ENCODE results near the gene SCAMP2. TPM values are rescaled to one million over a fixed set of nuclear protein-coding genes. Genes with fewer than 3 reads are reported as not detected.

The SCAMP2 gene
- total RNA-seq, 1 experiment from 2014 or later, result 38.0 TPM

- ChIA-PET POLR2A (no interaction called here), CTCF (interaction anchor here (1.2 to 4.4 kb wide), 5 partner anchors 11 to 113 kb away, joined by 4 to 26 read pairs (median 6); partner anchors contain the start of gene FAM219B)
- ATAC-seq (no peak), DNase-seq (ENCODE audit: low spot score) (no peak)
- no peak overlapping the region for H3K4me3 Mint-ChIP-seq
- H3K9me3 Mint-ChIP-seq, result no peaks in the 10 kb centered on the region
- peaks cover 16% of the 10 kb centered on the region for H3K4me1 Mint-ChIP-seq
- TF ChIP-seq AR (CRISPR knock-in tag; IDR thresholded peaks at IDR 0.05) (no peak), HMGXB4 (CRISPR knock-in tag; IDR thresholded peaks at IDR 0.05) (no peak), ZNF512 (CRISPR knock-in tag; IDR thresholded peaks at IDR 0.05; ENCODE audit: borderline replicate concordance) (no peak), TP53 (CRISPR knock-in tag; IDR thresholded peaks at IDR 0.05) (no peak), ERG (CRISPR knock-in tag; IDR thresholded peaks at IDR 0.05) (no peak), CBFB (CRISPR knock-in tag; IDR thresholded peaks at IDR 0.05; ENCODE audit: low read depth) (no peak)
- no peaks in the 10 kb centered on the region for H3K27me3 Mint-ChIP-seq (ENCODE audit: low read depth)
- H3K27ac Mint-ChIP-seq, result no peak overlapping the region
- peaks cover 3% of the 10 kb centered on the region for H3K36me3 Mint-ChIP-seq
Observed at GRCh38 chr15:74836846-74837245, 36.3 kb downstream of the SCAMP2 start.

GRCh38 chr15:74835312-74835823, 37.8 kb downstream of the SCAMP2 start:
- H3K9me3 Mint-ChIP-seq, result no peaks in the 10 kb centered on the region
- peaks cover 9% of the 10 kb centered on the region for H3K4me1 Mint-ChIP-seq
- ATAC-seq (peak; percentile 94), DNase-seq (ENCODE audit: low spot score) (peak; percentile 96)
- ChIA-PET POLR2A (interaction anchor here (0.7 kb wide), 1 partner anchor 791 kb away, joined by 5 read pairs; no protein-coding TSS in a partner anchor), CTCF (interaction anchor here (0.5 to 4.4 kb wide), 10 partner anchors 10 to 218 kb away, joined by 3 to 26 read pairs (median 4); partner anchors contain the start of gene FAM219B)
- H3K27me3 Mint-ChIP-seq (ENCODE audit: low read depth), result no peaks in the 10 kb centered on the region
- H3K36me3 Mint-ChIP-seq, result peaks cover 3% of the 10 kb centered on the region; the same call in 1 of the 2 replicates
- peak overlapping the region; percentile 77 for H3K27ac Mint-ChIP-seq
- no peak overlapping the region for H3K4me3 Mint-ChIP-seq
- TF ChIP-seq KAT7 (CRISPR knock-in tag; IDR thresholded peaks at IDR 0.05; ENCODE audit: borderline replicate concordance) (no peak), FOXJ3 (CRISPR knock-in tag; IDR thresholded peaks at IDR 0.05; ENCODE audit: borderline replicate concordance) (no peak), NR3C1 (CRISPR knock-in tag; conservative IDR thresholded peaks at IDR 0.05; ENCODE audit: low read depth) (no peak), GABPB1 (CRISPR knock-in tag; IDR thresholded peaks at IDR 0.05) (no peak), MAX (CRISPR knock-in tag; IDR thresholded peaks at IDR 0.05) (no peak), ZNF416 (CRISPR knock-in tag; IDR thresholded peaks at IDR 0.05) (no peak), TCF7 (CRISPR knock-in tag; IDR thresholded peaks at IDR 0.05; ENCODE audit: low read depth) (no peak), NFE2L1 (CRISPR knock-in tag; IDR thresholded peaks at IDR 0.05) (peak; percentile 20; the same call in 1 of the 2 replicates), MYBL2 (CRISPR knock-in tag; IDR thresholded peaks at IDR 0.05) (no peak), FOXP1 (CRISPR knock-in tag; IDR thresholded peaks at IDR 0.05; ENCODE audit: borderline replicate concordance) (peak; percentile 47; the same call in 1 of the 2 replicates), AFF4 (CRISPR knock-in tag; IDR thresholded peaks at IDR 0.05; ENCODE audit: borderline replicate concordance) (no peak), CREM (CRISPR knock-in tag; IDR thresholded peaks at IDR 0.05) (no peak), CDX4 (CRISPR knock-in tag; IDR thresholded peaks at IDR 0.05; ENCODE audit: borderline replicate concordance) (no peak), CTCF (IDR thresholded peaks at IDR 0.05) (peak; percentile 82)

Data from WTC11 (cell line).